ENCODE measurements around the gene BRWD1.

DNA sequence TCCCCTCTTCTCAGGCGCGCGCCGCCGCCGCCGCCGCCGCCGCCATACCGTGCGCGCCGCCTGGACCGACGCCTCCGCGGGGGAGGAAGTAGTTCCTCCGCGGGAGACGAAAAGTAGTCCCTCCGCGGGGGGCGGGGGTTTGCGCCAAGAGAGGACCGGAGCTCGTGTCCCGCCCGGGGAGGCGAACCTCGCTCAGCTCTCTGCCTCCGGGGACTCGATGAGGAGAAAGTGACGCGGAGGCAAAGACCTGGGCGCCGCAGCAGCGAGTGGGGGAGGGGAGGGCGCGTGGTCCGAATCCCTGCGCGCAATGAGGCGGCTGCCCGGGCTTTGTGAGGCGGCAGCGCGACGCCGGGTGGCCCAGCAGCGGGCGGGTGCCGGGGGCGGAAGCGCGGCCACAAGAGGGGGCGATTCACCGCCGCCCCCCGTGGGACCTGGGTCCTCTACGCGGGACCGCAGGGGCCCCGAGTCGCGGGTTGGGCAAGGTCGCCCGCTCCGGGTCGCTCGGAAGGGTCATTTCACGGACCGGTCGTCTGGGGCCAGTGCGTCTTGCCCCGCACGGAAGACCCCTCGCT, at the start of gene BRWD1:
- TF ChIP-seq, protein P1, sequence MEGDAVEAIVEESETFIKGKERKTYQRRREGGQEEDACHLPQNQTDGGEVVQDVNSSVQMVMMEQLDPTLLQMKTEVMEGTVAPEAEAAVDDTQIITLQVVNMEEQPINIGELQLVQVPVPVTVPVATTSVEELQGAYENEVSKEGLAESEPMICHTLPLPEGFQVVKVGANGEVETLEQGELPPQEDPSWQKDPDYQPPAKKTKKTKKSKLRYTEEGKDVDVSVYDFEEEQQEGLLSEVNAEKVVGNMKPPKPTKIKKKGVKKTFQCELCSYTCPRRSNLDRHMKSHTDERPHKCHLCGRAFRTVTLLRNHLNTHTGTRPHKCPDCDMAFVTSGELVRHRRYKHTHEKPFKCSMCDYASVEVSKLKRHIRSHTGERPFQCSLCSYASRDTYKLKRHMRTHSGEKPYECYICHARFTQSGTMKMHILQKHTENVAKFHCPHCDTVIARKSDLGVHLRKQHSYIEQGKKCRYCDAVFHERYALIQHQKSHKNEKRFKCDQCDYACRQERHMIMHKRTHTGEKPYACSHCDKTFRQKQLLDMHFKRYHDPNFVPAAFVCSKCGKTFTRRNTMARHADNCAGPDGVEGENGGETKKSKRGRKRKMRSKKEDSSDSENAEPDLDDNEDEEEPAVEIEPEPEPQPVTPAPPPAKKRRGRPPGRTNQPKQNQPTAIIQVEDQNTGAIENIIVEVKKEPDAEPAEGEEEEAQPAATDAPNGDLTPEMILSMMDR (IDR thresholded peaks at IDR 0.05; ENCODE audit: borderline replicate concordance, extremely low read depth, low read length, poor library complexity, severe bottlenecking): peak; percentile 43
- no peak for TF ChIP-seq EZH2 (IDR thresholded peaks at IDR 0.05; ENCODE audit: borderline replicate concordance, low read depth, low read length, severe bottlenecking)
